ENCODE measurements around the gene CAMK2G.
"Not testable (repeated sequence)": the region's sequence is repeated elsewhere in the genome, so short reads cannot be mapped to it uniquely, and the experiment has no call there.

Gene CAMK2G

GRCh38 chr10:73839276-73839966 is 34.9 kb downstream of the CAMK2G start:
- TF ChIP-seq, protein P1, sequence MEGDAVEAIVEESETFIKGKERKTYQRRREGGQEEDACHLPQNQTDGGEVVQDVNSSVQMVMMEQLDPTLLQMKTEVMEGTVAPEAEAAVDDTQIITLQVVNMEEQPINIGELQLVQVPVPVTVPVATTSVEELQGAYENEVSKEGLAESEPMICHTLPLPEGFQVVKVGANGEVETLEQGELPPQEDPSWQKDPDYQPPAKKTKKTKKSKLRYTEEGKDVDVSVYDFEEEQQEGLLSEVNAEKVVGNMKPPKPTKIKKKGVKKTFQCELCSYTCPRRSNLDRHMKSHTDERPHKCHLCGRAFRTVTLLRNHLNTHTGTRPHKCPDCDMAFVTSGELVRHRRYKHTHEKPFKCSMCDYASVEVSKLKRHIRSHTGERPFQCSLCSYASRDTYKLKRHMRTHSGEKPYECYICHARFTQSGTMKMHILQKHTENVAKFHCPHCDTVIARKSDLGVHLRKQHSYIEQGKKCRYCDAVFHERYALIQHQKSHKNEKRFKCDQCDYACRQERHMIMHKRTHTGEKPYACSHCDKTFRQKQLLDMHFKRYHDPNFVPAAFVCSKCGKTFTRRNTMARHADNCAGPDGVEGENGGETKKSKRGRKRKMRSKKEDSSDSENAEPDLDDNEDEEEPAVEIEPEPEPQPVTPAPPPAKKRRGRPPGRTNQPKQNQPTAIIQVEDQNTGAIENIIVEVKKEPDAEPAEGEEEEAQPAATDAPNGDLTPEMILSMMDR (IDR thresholded peaks at IDR 0.05), result no peak
- no peak for DNase-seq (ENCODE audit: low spot score)
- Histone ChIP-seq H3K27ac (no peak overlapping the region), H3K4me3 (no peak overlapping the region)

- no peak for DNase-seq (ENCODE audit: low spot score)
- Histone ChIP-seq H3K4me3 (no peak overlapping the region), H3K27ac (no peak overlapping the region)
- TF ChIP-seq, protein P1 (IDR thresholded peaks at IDR 0.05), result no peak
Measured at GRCh38 chr10:73838827-73839226, 35.5 kb downstream of the CAMK2G start.

DNA sequence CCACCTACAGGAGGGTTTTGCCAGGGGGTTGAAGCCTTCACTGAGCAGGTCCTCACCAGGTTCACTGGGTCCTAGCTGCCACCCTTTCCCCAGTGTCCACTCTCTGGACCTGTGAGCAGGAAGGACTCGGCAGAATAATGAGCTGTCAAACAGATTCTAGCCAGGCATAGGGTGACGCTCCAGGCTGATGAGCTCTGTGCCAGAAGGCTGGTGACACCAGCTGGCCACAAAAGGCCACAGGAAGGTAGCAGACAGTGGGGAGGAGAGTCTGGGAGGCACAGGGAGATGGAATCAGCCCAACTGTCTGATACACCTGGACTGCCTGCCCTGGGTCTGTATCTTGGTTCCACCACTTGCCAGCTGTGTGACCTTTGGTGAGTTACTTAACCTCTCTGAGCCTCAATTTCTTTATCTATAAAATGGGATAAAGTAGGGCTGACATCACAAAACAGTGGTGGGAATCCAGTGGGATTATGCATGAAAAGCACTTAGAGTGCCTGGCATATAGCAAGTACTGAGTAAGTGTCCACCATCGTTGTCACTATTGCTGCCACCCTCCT is 36.3 kb downstream of the CAMK2G start:
- TF ChIP-seq, protein P1 (IDR thresholded peaks at IDR 0.05), result no peak
- peak overlapping the region; percentile 40 to 64 for H3K27ac ChIP-seq

GRCh38 chr10:73837072-73837471 is 37.3 kb downstream of the CAMK2G start:
- H3K27ac ChIP-seq, result peak overlapping the region; percentile 23 to 64
- no peak overlapping the region for H3K4me3 ChIP-seq
- TF ChIP-seq, protein P1 (IDR thresholded peaks at IDR 0.05), result no peak
- DNase-seq (ENCODE audit: low spot score), result no peak

More for the DNA sequence above, 36.3 kb downstream of the CAMK2G start:
- no peak overlapping the region for H3K4me3 ChIP-seq
- DNase-seq (ENCODE audit: low spot score), result no peak

GRCh38 chr10:73836427-73836980 is 37.9 kb downstream of the CAMK2G start:
- Histone ChIP-seq H3K4me3 (no peak overlapping the region), H3K27ac (peak overlapping the region; percentile 23 to 52)
- TF ChIP-seq, protein P1 (IDR thresholded peaks at IDR 0.05), result no peak
- DNase-seq (ENCODE audit: low spot score), result no peak

DNA sequence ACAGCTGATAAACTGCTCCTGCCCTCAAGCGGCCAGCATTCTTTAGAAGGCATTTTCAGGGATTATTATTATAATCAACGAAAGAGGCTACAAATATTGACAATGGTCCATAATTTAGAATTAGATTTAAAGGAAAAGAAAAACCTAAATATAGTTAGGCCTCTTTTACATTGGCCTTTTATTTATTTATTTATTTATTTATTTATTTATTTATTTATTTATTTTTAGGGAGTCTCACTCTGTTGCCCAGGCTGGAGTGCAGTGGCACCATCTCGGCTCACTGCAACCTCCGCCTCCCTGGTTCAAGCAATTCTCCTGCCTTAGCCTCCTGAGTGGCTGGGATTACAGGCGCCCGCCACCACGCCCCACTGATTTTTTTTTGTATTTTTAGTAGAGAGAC is 45.3 kb downstream of the CAMK2G start:
- not testable (repeated sequence) for H3K27ac ChIP-seq; H3K4me3 ChIP-seq; DNase-seq (ENCODE audit: low spot score)

GRCh38 chr10:73828161-73828560 is 46.2 kb downstream of the CAMK2G start:
- H3K27ac ChIP-seq, result no peak overlapping the region
- H3K4me3 ChIP-seq, result no peak overlapping the region
- no peak for DNase-seq (ENCODE audit: low spot score)
- TF ChIP-seq, protein P1 (IDR thresholded peaks at IDR 0.05), result no peak

Data from coronary artery (tissue), 2 donors.